Measurements from ENCODE around the gene OTOP2.
"Not testable (repeated sequence)": the region's sequence is repeated elsewhere in the genome, so short reads cannot be mapped to it uniquely, and the experiment has no call there.

Gene OTOP2

DNA sequence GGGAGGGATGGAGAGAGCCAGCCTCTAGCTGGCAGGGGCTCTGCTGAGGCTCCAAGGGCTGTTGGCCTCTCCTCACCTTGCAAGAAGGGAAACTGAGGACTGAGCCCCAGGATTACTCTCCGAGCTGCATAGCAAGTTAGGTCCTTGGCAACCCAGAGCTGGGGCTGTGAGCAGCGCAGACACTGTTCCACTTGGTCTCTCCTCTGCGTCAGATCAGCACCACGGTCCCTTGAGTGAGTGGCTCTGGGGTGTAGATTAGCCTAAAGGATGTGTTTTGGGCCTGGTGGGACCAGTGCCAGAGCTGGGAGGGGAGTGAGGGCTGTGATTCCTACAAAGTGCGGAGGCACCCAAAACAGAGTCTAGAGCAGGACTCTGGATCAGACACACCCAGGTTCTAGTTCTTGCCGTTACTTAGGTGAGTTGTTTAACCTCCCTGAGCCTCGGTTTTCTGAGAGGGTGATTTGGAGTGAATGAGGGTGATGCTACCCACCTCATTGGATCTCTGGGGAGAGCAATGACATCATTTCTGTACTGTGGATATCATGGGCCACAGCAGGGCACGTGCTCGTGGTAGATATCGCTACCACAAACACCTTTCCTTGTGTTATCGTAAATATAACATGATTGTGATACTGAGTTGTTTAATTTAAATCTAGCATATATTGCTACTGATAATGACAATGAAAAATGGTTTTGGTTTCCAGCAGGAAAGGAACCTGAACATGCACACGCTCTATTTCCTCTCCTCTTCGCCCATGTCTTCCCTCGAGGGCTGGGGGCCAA, 22.5 kb upstream of the OTOP2 start:
- no peak for DNase-seq (ENCODE audit: low read depth in 2 of 2)
- TF ChIP-seq, protein P1, sequence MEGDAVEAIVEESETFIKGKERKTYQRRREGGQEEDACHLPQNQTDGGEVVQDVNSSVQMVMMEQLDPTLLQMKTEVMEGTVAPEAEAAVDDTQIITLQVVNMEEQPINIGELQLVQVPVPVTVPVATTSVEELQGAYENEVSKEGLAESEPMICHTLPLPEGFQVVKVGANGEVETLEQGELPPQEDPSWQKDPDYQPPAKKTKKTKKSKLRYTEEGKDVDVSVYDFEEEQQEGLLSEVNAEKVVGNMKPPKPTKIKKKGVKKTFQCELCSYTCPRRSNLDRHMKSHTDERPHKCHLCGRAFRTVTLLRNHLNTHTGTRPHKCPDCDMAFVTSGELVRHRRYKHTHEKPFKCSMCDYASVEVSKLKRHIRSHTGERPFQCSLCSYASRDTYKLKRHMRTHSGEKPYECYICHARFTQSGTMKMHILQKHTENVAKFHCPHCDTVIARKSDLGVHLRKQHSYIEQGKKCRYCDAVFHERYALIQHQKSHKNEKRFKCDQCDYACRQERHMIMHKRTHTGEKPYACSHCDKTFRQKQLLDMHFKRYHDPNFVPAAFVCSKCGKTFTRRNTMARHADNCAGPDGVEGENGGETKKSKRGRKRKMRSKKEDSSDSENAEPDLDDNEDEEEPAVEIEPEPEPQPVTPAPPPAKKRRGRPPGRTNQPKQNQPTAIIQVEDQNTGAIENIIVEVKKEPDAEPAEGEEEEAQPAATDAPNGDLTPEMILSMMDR (IDR thresholded peaks at IDR 0.05; ENCODE audit: low read depth, low read length) = no peak

DNA sequence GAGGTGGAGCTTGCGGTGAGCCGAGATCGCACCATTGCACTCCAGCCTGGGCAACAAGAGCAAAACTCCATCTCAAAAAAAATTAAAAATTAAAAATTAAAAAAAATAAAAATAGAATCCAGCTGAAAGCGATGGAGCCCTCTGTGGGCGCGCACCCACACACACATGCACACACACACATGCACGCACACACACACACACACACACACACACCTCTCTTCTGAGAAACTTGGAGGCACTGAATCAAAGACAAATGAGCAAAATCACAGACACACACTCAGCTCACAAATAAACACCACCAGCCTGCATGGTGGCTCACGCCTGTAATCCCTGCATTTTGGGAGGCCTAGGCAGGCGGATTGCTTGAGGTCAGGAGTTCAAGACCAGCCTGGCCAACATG, 21.0 kb upstream of the OTOP2 start:
- TF ChIP-seq, protein P1 (IDR thresholded peaks at IDR 0.05; ENCODE audit: low read depth, low read length) = no peak
- DNase-seq (ENCODE audit: low read depth in 2 of 2) = no peak
- no peak overlapping the region for H3K4me3 ChIP-seq (replicated peaks in 1 of 2; ENCODE audit: low read depth in 2 of 2, low read length in 2 of 2)

More for the DNA sequence above, 22.5 kb upstream of the OTOP2 start:
- H3K4me3 ChIP-seq (replicated peaks in 1 of 2; ENCODE audit: low read depth in 2 of 2, low read length in 2 of 2) = no peak overlapping the region

DNA sequence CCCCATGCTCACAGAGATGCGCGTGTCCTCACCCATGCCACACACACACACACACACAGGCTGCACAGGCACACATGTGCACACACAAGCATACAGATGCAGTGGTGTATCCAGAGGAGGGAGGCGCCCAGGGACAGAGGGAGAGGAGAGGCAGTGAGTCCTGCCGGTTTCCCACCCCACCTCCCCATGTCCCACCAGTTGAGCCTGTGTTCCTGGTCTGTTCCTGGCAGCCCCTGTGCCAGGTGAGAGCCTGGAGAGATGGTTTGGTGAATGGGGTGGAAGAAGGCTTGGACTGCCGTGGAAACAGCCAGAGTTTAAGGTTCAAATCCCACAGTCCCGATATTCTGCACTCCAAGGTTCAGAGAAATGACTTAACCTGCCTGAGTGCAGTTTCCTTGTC, 20.4 kb upstream of the OTOP2 start:
- no peak overlapping the region for H3K4me3 ChIP-seq (replicated peaks in 1 of 2; ENCODE audit: low read depth in 2 of 2, low read length in 2 of 2)
- no peak for DNase-seq (ENCODE audit: low read depth in 2 of 2)
- TF ChIP-seq, protein P1 (IDR thresholded peaks at IDR 0.05; ENCODE audit: low read depth, low read length) = no peak

DNA sequence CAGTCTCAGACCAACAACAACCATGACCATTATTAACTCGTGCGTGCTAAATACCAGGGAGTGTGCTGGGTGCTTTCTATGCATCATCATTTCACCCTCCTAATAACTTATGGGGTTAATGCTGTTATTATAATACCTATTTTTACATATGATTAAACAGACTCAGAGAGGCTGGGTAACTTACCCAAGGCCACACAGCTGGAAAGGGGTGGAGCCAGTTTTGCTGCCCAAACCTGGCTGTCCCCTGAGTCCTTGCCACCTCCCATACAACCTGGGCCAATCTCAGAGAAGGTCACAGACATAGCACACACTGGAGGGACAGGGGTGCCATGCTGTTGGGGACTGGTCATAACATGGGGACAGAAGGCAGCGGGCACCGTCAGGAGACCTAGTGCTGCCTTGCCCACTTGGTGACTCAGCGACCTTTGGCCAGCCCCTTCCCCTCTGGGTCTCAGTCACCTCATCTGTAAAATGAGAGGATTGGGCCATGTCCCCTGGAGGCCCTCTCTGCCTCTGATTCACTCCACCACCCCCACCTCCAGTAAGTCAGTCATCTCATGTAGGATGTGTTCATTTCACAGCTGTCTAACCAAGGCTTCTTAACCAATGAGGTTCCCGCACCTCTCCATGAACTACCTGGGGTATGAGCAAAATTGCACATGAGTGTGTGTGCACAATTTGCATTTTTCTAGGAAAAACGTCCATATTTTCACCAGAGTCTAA, 19.2 kb upstream of the OTOP2 start:
- TF ChIP-seq, protein P1 (IDR thresholded peaks at IDR 0.05; ENCODE audit: low read depth, low read length) = no peak
- DNase-seq (ENCODE audit: low read depth in 2 of 2) = no peak
- H3K4me3 ChIP-seq (replicated peaks in 1 of 2; ENCODE audit: low read depth in 2 of 2, low read length in 2 of 2) = no peak overlapping the region

DNA sequence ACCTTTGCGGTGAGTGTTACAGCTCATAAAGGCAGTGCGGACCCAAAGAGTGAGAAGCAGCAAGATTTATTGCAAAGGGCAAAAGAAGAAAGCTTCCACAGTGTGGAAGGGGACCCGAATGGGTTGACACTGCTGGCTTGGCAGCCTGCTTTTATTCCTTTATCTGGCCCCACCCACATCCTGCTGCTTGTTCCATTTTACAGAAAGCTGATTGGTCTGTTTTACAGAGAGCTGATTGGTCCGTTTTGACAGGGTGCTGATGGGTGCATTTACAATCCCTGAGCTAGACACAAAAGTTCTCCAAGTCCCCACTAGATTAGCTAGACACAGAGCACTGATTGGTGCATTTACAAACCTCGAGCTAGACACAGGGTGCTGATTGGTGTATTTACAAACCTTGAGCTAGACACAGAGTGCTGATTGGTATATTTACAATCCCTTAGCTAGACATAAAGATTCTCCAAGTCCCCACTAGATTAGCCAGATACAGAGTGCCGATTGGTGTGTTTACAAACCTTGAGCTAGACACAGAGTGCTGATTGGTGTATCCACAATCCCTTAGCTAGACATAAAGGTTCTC, 17.8 kb upstream of the OTOP2 start:
- DNase-seq (ENCODE audit: low read depth in 2 of 2); H3K4me3 ChIP-seq (replicated peaks in 1 of 2; ENCODE audit: low read depth in 2 of 2, low read length in 2 of 2): not testable (repeated sequence)

DNA sequence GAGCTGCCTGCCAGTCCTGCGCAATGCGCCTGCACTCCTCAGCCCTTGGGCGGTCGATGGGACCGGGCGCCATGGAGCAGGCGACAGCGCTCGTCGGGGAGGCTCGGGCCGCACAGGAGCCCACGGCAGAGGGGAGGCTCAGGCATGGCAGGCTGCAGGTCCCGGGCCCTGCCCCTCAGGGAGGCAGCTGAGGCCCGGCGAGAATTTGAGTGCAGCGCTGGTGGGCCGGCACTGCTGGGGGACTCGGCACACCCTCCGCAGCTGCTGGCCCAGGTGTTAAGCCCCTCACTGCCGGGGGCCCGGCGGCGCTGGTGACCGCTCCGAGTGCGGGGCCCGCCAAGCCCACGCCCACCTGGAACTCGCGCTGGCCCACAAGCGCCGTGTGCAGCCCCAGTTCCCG, 17.1 kb upstream of the OTOP2 start:
- DNase-seq (ENCODE audit: low read depth in 2 of 2) = no peak
- no peak overlapping the region for H3K4me3 ChIP-seq (replicated peaks in 1 of 2; ENCODE audit: low read depth in 2 of 2, low read length in 2 of 2)
- TF ChIP-seq, protein P1 (IDR thresholded peaks at IDR 0.05; ENCODE audit: low read depth, low read length) = no peak

DNA sequence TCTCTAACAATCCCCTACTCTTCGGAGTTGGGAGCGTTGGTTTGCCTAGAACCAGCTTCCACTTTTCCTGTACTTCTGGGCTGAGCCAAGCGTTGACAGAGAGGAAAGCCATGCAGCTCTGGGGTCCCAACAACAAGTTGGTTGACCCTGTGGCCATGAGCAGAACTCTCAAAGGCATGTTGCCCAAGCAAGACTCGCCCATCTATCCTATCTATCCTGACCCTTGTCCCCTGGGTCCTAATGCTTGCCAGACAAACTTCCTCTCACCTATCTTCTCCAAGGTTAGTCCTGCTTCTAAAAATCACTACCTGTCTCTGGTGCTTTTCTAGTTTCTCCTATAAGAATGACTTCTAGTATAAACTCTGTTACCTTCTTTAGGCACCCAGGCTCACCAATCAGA, 15.0 kb upstream of the OTOP2 start:
- DNase-seq (ENCODE audit: low read depth in 2 of 2) = not testable (repeated sequence)

DNA sequence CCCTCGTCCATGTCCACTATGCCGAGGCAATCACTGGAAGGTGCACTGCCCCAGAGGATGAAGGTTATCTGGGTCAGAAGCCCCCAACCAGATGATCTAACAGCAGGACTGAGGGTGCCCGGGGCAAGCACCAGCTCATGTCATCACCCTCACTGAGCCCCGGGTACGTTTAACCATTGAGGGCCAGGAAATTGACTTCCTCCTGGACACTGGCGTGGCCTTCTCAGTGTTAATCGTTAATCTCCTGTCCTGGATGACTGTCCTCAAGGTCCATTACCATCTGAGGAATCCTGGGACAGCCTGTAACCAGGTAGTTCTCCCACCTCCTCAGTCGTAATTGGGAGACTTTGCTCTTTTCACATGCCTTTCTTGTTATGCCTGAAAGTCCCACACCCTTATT, 12.7 kb upstream of the OTOP2 start:
- not testable (repeated sequence) for DNase-seq (ENCODE audit: low read depth in 2 of 2); H3K4me3 ChIP-seq (replicated peaks in 1 of 2; ENCODE audit: low read depth in 2 of 2, low read length in 2 of 2)

More for the DNA sequence above, 15.0 kb upstream of the OTOP2 start:
- H3K4me3 ChIP-seq (replicated peaks in 1 of 2; ENCODE audit: low read depth in 2 of 2, low read length in 2 of 2) = not testable (repeated sequence)
